HG02981 (cell line): ENCODE measurements around the gene RPL7L1.
A peak's percentile ranks its signal among the peaks of the same experiment; 100 is the strongest.
"Not testable (repeated sequence)": the region's sequence is repeated elsewhere in the genome, so short reads cannot be mapped to it uniquely, and the experiment has no call there.

Experiments
- ATAC-seq: cut with Tn5 transposase; IDR thresholded peaks from one replicate; pipeline ENCODE4 v1.9.1; 2021; ENCODE audit warnings: mild to moderate bottlenecking, moderate library complexity; ENCODE audit not compliant: unreplicated experiment

RPL7L1 gene

DNA sequence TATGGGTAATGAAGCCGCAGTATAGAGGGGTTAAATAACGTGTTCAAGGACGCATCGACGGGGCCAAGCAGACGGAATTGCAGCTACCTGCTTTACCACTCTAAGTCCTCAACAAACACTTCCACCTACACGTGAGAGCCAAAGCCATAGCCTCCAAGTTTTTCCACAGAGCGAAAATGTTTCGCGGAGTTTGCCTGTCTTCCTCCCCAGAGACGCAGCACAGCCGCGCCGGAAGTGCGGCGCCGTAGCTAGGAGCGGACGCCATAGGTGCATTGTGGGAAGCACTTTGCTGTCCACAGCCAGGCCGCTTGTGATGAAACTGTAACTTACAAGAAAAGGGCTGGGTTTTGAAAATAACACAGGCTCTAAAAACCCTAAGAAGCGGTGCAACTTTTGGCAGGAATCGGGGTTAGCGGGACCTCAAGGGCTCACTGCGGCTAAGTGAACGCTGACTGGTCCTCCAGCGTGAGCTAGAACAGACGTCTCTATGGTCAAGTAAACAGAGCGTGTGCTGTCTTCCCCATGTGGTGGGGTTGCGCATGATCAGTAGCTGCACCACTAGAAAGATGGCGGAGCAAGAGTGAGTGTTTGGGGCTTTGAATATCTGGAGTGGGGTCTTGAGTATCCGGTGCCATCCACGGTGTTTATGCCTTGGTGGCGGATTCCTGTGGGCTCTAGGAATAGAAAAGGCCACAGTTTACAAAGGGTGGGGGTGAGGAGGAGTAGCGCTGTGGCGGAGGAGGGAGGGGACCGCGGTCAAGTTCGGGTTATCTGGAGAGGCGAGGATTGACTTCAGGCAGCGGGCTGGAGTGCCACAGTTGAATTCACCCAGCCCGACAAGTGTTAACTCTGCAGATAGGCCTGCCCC lies at the start of gene RPL7L1:
Gene RPL7L1, plus strand, starts transcription at position 245 of the 868 bp plus-strand sequence. Its CDS starts 295 bp downstream, at position 540.
- peak; percentile 89 for ATAC-seq

DNA sequence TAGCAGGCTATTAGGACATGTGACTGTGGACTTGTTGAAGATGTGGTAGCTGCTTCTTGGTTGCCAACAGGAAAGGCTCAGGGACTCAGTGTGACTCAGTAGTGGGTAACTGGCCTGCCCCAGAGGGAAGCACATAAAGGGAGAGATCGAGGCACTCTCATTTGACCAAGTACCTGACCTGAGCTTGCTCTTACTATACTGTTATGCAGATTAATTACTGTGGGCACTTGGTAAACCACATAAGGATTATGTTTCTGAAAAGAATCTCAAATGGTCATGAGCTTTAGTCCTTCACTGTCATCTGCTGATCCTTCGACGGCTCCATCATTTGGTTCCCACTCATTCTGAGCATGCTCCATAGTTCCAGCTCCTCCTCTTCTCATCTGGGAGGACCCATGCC lies 48.2 kb upstream of the RPL7L1 start:
- no peak for ATAC-seq

DNA sequence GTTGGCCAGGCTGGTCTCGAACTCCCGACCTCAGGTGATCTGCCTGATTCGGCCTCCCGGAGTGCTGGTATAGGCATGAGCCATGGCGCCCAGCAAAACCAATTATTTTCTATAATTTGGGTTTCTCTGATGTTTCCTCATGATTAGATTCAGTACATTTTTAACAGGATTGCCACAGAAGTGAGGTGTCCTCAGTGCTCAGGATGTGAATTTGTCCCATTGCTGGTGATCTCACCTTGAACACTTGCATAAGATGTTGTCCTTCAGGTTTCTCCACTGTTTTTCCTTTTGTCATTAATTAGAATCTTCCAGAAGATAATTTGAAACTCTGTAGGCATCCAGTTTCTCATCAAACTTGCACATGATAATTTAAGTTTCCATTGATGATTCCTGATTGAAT lies 45.4 kb upstream of the RPL7L1 start:
- no peak for ATAC-seq

DNA sequence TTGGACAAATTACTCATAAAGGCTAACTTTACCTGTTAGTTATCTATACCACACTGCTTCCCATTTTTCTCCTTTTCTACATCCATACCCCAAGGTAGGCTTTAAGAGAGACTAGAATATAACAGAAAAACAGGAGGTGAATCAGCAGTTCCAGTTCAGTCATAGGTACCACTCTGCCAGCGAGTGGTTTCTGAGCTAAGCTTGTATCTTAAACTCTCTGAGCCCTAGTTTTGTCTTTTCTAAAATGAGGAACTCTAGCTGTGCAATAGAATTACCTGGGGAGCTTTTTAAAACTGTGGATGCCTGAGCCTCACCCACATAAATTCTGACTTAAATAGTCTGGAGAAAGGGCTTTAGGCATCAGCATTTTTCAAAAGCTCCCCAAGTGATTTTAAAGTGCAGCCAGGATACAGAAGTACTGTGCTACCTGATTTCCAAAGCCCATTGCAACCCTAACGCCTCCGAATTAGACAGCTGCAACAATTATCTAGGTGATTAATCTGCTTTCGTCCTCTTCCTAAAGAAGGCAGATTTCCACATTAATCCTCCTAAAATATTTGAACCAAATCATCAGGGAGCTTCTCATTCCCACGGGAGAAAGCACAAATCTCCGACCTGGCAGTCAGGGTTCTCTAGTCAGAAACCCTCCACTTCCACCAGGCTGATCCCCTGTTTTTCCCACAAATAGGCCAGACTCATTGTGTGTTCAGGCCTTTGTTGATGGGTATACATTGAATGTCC lies 37.4 kb upstream of the RPL7L1 start:
- ATAC-seq: no peak

DNA sequence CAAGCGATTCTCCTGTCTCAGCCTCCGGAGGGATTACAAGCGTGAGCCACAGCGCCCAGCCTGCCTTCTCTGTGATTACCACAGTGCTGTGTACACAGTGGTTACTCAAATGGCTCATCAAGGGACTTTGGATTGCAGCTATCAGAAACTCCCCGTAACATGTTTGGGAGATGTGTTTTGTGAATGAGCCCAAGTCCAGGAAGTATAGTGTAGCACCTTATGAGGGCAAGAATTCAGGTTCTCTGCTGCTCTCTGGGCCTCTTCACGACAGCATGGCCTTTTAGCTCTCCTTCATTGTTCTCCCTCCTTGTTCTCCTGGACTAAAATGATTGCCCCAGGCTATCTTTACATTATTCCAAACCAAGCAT lies 34.1 kb upstream of the RPL7L1 start:
- ATAC-seq: no peak

DNA sequence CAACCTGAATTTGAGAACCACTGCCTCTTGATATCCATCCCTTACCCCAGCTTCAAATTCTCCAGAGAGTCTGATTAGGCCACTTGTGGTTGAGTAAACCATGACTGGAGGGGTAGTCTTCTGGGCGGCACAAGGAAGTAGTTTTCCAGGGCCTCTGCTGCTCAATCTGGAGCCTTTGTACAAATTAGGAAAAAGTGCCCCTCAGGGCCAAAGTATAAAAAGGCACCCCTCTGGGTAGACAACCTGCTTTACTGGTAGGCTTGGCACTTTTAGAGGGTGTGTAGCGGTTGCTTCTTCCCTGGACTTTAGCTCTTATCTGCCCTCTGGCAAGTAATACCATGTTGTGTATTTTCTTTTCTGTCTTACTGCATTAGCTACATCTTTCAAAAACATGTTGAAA lies 32.9 kb upstream of the RPL7L1 start:
- no peak for ATAC-seq

DNA sequence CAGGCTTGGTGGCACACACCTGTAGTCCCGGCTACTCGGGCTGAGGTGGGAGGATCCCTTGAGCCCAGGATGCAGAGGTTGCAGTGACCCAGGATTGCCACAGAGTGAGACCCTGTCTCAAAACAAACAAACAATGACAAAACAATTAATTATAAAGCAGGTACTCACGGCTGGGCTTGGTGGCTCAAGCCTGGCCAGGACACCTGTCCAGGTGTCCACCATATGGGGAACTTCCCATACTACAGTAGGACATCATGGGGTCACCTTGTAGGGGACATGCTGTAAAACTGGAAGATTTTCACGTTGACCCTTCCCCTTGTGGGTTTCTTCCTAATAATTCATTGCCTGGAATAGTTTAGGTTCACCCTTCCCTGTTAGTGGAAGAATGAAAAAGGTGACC lies 30.7 kb upstream of the RPL7L1 start:
- ATAC-seq: no peak

DNA sequence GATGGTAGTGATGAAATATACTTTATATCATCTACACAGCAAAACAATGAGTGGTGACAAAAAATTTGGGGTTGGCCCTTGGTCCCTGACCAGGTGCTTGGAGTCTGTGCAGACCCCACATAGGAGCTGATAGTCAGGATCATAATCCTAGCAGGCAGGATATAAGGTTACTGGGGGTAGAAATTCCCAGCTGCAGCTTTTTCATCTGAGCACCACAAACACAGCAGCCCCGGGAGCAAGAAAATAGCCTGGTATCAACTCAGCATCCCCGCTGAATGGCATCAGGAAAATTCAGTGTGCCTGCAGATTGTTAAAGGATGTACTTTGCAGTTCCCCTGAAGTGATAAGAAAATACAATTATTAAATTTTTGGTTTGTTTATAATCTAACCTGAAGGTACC lies 27.8 kb upstream of the RPL7L1 start:
- no peak for ATAC-seq

DNA sequence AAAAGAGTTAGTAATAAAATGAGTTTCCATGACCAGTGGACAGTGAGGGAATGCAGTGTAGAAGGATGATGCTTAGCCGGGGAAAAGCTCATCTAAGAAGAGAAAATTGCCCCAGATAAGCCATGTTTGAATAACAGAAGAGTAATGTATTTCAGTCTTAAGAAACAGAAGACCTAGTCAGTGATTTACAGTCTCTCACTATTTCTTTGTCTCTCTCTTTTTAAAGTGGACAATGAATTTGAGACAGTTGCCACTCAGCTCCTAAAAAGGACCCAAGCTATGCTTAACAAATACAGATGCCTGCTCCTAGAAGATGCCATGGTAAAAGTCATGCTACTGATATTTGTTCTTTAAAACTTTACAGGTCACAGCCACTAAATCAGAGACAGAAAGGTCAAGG lies 19.4 kb upstream of the RPL7L1 start:
- no peak for ATAC-seq

DNA sequence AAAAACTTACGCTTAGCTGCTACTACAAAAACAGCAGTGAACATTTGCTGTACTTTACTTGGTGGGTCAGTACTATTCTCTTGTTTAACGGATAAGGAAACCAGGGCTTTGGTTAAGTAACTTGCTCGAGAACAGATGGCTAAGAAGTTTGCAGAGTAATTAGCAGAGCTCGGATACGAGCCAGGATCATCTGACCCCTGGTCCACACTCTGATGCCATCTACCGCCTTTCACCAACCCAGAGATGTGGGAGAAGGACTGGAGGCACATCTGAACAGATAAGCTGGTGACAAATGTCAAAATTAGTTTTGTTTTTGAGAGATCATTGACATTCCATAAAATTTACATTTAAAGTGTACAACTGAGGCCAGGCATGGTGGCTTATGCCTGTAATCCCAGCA lies 18.9 kb upstream of the RPL7L1 start:
- no peak for ATAC-seq

DNA sequence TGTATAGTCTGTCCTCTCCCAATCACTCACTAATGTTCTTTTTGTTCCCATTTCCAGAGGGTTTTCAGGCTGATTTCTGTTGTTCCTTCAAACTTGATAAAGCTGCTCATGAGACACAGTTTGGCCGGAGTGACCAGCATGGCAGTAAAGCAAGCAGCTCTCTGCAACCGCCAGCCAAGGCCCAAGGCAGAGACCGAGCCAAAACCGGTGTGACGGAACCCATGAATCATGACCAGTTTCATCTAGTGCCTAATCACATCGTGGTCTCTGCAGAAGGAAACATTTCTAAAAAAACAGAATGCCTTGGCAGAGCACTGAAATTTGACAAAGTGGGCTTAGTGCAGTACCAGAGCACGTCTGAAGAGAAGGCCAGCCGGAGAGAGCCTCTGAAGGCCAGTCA lies 14.8 kb upstream of the RPL7L1 start:
- ATAC-seq: no peak

DNA sequence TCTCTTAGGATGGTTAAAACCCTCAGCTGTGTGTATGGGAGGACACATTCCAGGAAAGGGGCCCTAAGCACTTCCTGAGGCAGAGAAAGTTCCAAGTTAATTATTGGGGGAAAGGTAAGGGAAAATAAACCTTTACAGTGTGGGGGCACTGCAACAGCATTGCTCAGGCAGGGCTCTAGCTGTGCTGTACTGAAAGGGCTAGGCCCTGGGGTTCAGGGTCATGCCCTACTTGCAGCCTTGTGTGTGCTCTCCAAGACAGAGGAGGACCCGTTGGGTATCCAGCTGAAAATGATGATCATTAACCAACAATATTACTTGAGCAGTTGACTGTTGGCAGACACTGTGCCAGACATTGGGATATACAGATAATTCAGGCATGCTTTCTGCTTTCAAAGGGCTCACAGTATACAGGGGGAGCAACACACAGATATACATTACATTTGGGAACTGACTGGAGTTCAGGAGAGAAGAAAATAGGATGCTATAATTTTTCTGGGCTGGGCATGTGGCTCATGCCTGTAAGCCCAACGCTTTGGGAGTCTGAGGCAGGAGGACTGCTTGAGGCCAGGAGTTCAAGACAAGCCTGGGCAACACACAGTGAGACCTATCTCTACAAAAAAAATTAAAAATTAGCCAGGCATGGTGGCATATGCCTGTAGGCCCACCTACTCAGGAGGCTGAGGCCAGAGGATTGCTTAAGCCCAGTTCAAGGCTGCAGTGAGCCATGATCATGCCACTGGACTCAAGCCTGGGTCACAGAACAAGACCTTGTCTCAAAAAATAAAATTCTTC lies 9.1 kb upstream of the RPL7L1 start:
- ATAC-seq: no peak

DNA sequence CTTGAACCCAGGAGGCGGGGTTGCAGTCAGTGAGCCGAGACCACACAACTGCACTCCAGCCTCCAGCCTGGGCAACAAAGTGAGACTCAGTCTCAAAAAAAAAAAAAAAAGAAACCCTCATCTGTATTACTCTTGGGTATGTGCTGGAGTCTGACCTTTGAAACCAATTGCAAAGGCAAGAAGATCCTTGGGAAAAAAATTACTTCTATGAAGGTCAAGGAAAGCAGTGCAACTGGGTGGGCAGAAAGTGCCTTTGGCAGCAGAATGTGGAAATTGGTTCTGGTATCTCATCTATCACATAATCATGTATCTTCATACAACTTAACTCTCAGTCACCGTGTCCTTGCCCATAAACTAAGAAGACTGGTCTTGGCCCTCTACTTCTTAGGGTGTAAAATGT lies 7.7 kb upstream of the RPL7L1 start:
- ATAC-seq: no peak

DNA sequence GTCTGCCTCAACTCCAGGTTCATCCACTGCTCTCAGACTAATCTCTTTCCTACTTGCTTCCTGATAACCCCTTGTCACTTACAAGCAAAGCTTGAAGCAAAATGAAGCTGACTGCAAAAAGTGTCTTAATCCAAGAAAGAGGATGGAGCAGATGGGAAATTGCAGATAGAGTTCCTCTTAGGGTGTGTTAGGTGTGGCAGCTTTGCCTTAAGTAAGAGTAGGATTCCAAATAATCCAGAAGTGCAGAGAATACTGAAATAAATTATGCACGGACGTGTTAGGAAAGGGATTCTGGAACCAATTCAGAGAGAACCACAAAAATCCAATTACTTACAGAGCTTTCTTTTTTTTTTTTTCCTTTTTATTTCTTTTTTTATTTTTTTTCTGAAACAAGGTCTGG lies 6.1 kb upstream of the RPL7L1 start:
- no peak for ATAC-seq

DNA sequence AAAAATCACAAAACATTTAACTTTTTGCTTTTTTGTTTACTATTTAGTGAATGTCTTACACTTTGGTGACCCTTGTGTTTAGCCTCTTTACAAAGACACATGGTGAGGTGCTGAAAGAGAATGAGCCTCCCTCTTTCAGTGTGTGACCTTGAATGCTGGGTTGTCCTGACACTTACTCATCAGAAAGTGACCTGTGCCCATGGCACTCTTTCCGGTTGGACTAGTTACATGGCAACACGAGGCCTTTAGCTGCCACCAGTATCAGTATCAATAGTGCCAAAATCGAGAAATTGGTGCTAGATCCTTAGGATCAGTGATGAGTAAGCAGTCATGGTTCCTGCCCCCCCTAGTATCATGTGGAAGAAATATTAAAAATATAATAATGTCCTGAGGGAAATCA lies 1.7 kb upstream of the RPL7L1 start:
- no peak for ATAC-seq

DNA sequence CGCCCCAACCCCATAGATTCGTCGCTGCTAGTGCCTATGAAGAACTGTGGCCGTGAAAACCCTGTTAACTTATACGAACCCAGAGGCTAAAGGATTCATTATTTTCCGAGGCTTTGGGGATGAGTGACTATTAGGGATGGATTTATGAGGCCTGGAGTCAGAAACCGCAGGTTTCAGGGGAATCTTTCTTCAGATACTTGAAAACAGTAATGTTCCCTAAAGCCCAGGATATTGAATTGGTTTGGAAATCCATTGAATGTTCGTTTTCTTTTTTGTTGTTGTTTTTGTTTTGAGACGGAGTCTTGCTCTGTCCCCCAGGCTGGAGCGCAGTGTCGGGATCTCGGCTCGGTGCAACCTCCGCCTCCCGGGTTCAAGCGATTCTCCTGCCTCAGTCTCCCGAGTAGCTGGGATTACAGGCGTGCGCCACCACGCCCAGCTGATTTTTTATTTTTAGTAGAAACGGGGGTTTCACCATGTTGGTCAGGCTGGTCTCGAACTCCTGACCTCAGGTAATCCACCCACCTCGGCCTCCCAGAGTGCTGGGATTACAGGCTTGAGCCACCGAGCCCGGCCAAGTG lies 913 bp downstream of the RPL7L1 start:
- ATAC-seq: not testable (repeated sequence)

DNA sequence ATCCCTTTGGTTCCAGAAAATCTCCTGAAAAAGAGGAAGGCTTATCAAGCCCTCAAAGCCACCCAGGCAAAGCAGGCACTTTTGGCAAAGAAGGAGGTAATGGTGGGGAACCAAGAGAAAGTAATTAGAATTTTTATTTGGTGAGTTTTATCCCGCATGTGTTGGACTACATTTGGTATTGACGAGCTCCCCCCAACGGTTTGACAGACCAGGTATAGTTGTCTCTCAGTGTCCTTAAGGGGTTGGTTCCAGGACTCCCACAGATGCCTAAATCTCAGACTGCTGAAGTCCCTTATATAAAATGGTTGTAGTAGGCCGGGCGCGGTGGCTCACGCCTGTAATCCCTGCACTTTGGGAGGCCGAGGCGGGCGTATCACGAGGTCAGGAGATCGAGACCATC lies 1.5 kb downstream of the RPL7L1 start:
- not testable (repeated sequence) for ATAC-seq

DNA sequence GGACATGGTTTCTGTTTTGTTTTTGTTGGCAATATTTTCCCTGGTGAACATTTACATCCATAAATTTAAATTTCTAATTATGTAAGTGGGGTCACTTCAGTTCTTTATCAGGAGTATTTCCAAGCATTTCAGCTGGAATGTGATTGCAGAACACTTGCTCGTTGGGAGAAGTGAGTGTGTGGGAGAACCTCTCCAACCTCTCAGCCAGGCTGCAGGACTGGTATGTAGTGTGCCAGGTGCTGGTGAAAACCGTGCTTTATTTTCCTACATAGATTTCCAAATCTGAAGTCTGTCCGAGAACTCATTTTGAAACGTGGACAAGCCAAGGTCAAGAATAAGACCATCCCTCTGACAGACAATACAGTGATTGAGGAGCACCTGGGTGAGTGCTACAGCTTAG lies 6.3 kb downstream of the RPL7L1 start:
- no peak for ATAC-seq

DNA sequence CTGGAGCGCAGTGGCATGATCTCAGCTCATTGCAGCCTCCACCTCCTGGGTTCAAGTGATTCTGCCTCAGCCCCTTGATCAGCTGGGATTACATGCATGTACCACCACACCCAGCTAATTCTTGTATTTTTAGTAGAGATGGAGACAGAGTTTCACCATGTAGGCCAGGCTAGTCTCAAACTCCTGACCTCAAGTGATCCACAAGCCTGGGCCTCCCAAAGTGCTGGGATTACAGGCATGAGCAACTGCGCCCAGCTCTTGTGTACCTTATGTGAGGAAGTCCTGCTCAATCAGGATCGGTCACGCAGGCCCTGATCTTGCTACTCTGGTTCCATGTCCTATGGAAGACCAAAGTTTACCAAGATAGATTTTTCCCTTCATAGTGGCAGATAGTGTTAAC lies 8.8 kb downstream of the RPL7L1 start:
- ATAC-seq: not testable (repeated sequence)

DNA sequence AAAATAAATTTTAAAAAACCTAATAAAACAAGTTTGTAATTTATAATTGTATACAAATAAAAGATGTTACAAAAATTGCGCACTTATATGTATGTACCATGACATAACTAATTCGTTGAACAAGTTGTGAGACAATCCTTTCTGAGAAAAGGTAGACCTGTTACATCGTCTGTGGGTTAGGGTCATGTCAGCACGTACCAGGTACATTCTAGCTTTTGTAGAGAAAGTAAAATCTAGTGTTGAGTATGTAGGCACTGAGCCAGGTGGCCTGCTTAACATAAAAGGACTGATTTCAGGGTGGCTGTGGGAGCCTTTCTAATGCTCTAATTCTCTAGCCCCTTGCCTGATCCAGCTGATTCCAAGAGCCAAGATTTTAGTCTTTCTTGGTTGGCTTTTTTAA lies 10.4 kb downstream of the RPL7L1 start:
- ATAC-seq: no peak
